GM21737 (cell line): Measurements from ENCODE around the gene ASB4.
"Not testable (repeated sequence)": the region's sequence is repeated elsewhere in the genome, so short reads cannot be mapped to it uniquely, and the experiment has no call there.

ENCODE experiments used
- ATAC-seq: cut with Tn5 transposase; IDR thresholded peaks from one replicate; pipeline ENCODE4 v1.9.1; 2021; ENCODE audit warnings: mild to moderate bottlenecking, moderate library complexity; ENCODE audit not compliant: unreplicated experiment

ASB4 gene

DNA sequence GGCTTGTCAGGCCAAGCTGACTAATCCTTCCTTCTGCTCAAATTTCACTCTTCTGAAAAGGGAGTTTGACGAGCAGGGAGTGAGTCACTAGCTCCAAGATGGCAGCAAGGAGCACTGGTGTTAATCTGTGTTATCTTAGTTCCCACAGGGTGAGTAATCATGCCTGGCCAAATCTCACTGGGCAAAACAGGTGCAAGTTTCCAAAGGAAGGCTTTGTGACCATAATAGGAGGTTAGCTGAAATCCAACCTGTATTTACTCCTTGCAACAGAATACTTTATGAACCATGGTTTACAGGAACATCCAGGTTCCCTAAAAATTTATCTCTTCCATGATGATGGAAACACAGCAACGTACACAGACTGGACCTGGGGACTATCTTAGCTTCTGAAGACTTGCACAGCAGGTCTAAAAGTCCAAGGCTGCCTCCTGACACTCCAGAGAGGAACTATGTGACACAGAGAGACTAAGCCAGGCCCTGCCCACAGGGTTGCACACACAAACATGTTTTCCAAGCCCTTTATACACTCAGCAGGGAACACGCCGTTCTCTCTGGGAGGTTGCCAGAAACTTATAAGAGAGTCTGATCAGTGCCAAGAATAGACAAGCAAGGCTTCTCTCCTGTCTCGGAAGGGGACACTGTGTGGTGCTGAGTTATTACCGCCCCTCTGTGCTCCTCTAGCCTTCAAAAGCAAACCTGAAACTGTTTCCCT, 64.2 kb downstream of the ASB4 start:
- ATAC-seq: no peak

DNA sequence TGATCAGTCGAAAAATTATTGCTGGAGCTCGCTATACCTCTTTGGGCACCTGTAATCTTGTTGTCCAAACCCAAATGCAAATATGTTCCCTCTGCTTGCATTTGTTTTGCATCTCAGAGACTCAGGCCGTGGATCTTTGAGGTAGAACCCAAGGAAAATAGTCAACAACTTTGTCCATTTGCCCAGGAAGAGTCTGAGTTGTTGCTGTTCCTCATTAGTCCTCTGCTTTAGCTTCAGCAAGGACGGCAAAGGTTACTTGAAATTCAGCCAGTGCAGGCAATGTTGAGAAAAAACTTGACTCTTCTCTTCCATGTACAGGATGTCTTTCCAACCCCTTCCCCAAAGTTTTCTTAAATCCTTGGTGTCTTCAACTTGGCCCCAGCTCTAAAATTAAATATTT, 64.8 kb downstream of the ASB4 start:
- ATAC-seq: no peak

DNA sequence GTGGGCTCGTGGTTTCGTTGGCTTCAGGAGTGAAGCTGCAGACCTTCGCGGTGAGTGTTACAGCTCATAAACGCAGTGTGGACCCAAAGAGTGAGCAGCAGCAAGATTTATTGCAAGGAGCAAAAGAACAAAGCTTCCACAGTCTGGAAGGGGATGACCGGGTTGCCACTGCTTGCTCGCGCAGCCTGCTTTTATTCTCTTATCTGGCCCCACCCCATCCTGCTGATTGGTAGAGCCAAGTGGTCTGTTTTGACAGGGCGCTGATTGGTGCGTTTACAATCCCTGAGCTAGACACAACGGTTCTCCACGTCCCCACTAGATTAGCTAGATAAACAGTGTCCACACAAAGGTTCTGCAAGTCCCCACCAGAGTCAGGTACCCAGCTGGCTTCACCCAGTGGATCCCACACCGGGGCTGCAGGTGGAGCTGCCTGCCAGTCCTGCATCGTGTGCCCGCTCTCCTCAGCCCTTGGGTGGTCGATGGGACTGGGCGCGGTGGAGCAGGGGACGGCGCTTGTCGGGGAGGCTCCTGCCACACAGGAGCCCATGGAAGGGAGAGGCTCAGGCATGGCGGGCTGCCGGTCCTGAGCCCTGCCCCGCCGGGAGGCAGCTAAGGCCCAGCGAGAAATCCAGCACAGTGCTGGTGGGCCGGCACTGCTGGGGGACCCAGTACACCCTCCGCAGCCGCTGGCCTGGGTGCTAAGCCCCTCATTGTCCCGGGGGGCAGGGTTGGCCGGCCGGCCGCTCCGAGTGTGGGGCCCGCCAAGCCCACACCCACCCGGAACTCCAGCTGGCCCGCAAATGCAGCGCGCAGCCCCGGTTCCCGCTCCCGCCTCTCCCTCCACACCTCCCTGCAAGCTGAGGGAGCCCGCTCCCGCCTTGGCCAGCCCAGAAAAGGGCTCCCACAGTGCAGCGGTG, 66.5 kb downstream of the ASB4 start:
- not testable (repeated sequence) for ATAC-seq

DNA sequence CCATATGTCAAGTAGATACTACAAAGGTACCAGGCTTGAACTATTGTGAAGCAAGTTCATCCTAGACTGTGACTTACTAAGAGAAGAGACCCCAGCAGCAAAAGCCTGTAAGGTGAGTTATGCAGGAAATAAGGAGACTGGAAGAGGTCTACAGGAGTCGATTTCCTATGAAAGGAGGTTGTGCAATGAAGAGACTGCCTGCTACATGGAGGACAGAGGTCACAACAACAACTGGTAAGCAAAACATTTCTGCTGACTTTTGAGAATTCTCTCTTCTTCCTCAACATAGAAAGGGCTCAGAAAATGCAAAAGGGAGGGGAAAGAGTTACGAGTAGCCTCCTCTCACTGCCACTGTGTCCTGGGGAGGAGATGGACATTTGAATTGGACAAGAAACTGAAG, 68.2 kb downstream of the ASB4 start:
- no peak for ATAC-seq

DNA sequence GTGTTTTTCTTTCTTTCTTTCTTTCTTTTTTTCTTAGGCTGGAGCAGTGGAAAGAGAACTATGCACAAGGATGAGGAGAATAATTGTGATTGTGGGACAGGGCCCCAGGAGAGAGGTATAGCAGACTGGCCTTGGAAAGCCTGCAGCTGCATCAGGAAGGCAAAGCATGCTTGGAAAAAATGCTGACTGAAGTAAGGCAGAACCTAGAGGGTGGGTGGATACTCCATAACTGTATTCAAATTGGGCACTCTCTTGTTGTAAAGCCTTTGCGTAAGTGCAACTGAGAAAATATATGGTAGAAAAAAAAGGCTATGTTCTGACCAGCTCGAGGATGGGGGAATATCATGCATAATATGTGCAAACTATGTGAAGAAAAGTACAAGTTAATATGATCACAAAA, 71.0 kb downstream of the ASB4 start:
- no peak for ATAC-seq

DNA sequence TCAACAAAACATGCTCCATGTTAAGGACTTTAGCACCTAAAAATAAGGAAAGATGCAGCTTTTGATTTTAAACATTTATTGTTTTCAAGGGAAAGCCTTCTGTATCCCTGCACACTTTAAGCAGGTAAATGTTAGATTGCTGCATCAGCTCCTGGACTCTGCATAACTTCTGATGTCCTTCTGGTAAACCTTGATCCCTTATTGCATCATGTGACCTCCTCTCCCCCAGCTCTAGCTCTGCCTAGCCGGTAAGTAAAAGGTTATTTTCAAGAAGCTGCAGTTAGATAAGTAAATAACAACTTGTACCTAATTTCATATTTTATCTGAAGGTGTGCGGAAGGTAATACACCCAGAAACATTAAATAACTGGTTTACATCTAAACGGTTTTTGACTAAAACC, 73.1 kb downstream of the ASB4 start:
- no peak for ATAC-seq

DNA sequence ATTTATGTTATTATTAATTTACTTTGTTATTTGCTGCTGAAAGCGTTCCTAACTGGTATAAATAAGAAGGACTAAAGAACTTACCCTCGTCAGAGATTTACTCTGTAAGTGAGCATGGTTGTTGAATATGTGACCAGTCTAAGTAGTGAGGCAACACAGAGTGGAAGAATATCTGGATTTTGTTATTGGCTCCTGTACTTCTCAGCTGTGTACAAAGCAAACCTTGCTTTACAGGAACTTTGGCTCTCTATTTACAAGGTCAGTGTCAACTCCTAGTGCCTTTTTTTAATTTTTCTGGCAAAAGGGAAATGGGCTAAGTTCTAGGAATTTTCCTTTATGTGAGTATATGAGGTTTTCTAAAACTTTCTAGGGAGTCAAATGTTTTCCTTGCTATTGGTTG, 74.9 kb downstream of the ASB4 start:
- no peak for ATAC-seq

DNA sequence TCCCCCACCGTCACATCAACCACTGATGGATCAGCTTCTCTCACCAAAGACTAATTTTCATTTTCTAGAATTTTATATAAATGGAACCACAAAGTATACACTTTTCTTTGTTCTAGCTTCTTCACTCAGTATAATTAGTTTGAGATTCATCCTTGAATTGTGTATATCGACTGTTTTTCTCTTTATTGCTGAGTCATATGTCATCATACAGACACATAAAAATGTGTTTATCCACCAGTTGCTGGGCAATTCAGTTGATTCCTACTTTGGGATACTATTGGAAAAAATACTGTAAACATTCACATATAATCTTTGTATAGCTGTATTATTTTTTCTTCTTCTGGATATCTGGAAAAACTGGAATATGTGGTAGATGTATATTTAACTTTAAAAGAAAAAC, 84.0 kb downstream of the ASB4 start:
- ATAC-seq: no peak

DNA sequence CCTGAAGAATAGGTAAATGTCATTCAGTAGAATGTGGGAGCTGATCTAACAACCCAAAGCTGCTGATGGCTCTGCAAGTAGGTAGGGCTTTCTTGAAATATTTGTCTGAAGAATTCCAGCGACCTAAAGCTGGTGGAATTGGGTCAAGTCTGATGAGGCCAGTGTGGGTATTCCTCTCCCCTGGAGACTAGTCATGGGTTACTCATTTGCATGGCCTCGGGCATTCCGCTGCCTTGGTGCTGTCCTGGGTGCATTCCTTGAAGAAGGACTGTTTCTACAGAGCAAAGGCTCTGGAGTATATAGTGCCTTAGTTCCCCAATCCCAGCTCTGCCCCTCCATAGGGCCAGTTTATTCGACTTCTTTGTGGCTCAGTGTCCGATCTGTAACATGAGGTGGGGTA, 91.4 kb downstream of the ASB4 start:
- no peak for ATAC-seq

DNA sequence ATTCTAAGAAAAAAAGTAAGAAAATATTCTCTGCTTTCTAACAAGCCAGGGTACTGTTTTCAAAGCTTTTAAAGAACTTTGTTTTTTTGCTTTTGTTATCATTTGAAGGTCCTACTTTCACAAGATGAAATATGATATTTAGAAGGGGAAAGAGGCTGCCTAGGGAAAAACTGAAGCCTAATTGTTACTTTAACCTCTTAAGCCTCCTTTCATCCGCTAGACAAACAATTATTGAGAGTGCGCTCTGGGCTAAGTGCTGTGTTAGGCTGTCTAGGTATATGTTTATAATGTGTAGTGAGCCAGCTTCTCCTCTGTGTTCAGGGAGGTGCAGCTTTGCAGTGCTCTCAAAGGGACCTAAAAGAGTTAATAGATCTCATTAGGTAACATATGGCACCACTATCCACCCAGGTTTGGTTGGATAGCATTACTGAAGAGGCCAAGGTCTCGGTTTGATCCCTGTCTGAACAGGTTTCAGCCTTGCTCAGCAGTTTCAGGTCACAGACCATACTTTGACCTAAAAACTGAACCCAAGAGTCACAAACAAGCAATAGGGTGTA, 92.6 kb downstream of the ASB4 start:
- no peak for ATAC-seq

DNA sequence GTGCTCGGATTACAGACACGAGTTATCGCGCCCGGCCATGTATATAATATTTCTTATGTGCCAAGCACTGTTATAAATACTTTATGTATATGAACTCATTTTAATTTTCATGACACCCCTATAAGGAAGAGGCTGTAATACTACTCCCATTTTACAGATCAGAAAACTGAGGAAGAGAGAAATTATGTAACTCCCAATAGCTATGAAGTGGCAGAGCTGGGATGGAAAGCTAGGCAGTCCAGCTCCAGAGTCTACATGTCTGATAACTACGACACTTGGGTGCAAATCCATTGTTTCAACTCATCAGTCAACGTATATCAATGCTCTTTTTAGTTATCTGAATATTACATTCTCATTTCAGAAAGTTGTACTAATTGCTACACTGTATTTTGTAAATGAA, 93.6 kb downstream of the ASB4 start:
- ATAC-seq: no peak

DNA sequence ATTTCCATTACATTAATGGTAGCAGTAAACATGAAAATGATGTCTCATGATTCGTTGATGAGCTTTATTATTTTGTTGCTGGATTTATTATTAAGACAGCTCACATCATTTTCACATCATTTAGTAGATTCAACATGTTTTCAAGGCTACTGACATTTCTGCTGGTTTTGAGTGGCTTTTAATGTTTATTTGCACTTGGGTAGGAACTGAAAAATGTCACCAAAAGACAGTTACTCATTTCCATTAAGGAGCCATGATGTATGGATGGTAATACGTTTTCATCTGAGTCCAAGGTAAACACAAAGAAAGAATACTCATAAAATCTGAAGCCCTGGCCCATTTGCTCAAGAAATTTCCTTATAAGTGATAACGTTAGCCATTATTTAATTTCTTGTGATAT, 95.7 kb downstream of the ASB4 start:
- ATAC-seq: no peak

DNA sequence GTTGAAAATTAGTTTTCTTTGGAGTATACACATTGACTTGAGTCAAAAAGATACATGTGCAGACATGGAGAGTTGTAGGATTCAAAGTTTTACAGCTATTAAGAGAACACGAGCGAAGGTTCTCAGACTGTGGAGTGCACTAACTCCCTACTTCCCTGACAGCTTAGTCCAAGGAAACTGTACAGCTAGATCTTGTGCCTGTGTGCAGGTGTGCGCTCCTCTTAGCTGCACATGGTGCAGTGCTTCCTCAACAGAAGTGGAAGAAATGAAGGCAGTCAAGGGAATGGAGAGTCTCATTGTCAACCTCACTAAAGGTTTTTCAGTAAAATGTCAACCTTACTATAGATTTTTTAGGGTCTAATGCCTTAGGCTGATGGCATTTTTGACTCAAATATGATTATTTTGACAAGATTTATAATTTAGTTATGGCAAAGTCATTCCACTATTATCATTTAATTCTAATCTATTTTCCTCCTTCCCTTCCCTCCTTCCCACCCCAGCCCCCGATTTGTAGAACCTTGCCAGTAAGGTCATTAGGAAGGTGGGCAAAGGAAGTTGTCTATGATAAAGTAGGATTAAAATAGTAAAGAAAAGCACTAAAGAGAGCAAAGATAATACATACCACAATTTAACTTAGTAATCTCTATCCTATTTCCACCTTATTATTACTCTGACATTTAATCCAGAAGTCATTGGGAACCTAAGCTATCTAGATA, 97.0 kb downstream of the ASB4 start:
- ATAC-seq: no peak

DNA sequence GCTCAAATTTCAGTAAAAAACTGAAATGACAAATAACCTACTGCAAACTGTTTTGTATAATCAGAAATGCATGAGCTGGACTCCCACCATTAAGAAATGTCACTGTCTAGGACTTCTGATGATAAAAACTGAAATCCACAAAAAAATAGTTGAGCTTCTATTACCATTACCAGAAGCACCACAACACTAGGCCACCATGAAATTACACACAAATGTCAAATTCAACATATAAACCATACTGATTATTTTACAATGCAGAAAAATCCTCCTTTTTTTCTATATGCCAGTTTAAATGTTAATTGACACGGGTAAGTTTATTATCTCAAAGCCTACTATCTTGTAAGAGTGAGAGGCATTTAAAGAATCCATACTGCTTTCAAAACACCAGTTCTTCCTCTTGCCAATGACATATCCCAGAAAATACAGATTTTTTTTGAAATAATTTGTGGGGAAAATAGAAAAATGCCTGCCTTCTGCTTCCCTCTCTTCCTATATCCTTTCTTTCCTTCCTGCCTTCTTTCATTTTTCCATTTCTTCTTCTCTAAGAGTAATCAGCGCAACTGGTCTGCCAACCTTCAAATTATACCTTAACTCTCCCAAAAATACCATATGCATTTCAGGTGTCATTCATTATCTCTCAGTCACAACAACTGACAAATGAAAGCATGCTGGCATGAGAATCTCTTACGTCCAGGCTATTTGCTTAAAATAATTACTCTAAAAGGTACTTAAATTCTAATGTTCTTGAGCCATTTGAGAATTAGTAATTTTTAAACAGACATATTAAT, 98.3 kb downstream of the ASB4 start:
- ATAC-seq: no peak

DNA sequence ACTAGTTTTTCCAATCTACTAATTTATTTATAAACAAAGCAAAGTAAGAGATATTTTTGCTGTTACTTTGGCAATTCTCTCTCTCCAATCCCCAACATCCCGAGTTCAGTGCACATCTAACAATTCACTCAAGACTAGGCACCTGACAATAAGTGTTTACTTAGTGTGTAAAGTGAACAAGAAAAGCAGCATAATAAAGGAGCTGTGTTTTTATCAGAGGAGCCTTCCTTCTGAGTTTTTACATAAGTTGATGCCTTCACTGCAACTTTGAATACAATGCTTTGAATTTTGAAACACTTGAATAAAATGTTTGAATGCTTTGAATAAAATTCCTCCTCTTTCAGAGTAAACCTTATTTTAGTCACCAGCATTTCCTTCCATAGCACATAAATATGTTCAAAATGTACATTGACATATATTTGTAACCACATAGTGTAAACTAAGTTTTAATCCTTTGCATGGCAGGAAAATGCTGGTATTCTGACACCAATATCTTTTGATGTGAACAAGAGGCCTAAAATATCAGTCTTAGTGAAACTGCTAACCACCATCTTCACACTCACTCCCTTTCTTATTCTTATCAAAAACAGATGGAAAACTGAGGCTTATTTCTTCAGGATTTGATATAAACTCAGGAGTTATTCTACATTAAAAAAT, 99.2 kb downstream of the ASB4 start:
- ATAC-seq: no peak

DNA sequence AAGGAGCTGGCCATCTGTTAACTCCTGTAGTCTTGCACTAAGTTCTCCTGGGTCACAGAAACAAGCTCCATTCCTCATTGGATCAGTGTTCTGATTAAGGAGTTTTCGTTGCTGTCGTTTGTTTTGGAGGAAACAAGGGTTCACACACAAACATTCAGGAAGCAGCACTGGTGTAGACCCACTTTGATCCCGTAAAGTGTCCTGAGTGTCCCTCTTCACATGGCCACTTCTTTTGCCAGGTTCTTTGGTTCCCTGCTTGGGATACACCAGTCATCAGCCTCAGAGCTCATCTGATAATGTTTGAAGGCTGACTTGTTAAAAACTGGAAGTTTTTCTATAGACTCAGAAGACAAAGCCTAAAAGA, 99.7 kb downstream of the ASB4 start:
- no peak for ATAC-seq

DNA sequence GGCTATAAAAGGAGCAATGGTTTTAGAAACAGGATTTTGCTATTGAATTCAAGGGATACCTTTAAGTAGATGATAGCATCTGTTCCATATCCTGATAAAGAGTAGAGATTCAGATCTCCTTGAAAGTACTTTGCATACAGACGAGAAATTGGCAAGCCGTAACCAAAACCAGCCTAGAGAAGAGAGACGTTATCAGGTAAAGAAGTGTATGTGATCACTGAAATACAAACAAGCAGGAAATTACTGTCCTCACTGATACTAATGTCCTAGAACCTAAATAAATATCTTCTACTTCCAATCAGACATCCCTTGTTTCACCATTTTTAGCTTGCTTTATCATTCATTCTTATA, 101.2 kb downstream of the ASB4 start:
- no peak for ATAC-seq

DNA sequence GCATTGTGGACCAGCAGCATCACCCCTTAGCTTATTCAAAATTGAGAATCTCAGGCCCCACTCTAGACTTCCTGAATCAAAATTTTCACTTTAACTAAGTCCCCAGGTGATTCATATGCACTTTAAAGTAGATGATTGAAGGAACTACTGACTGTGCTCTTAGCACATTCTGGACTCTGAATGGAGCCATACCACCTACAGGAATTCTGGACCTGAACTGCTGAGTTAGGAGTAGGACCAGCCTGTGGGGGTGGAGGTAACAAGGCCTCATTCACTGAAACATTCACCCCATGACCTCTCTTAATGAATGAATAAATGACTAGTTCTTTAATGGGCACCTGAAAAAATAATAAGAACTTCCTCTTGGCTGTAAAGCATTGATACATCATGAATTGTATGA, 103.3 kb downstream of the ASB4 start:
- no peak for ATAC-seq

DNA sequence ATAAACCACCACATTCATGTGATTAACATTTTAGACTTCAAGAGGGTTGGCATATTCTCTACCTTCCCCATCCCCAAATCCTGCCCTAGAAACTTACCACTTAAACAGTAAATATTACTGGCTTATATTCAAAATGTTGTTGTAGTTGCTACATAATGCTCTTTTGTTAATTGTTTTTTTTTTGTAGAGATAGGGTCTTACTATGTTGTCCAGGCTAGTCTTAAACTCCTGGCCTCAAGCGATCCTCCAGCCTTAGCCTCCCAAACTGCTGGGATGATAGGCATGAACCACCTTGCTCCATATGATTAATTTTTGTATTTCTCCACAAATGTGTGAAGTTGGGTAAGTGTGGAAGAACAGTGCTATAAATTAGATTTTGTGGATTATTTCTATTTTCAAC, 104.0 kb downstream of the ASB4 start:
- ATAC-seq: no peak
